K562 (cell line): ENCODE measurements around the gene DPCD. TPM values are rescaled to one million over a fixed set of nuclear protein-coding genes. Genes with fewer than 3 reads are reported as not detected.
A peak's percentile ranks its signal among the peaks of the same experiment; 100 is the strongest.

Experiments
- CBX1 ChIP-seq: sonication (generic); IDR thresholded peaks from 2 replicates; pipeline ENCODE4 v1.6.1; 2016; ENCODE audit warnings: antibody characterized with exemption, low read depth, mild to moderate bottlenecking
- CREB3 ChIP-seq: fragments of 450-650 bp; conservative IDR thresholded peaks from 2 replicates; pipeline ENCODE4 v1.6.1; 2016; ENCODE audit warnings: missing genetic modification characterization, low read depth, mild to moderate bottlenecking, missing compliant biosample characterization, moderate library complexity
- CTCF ChIP-seq, 3 experiments: IDR thresholded peaks in 2 of 3; conservative IDR thresholded peaks in 1 of 3; 2 replicates each; pipeline ENCODE4 v1.5.1; 2011 to 2012; ENCODE audit warnings: low read length in 3 of 3, mild to moderate bottlenecking in 3 of 3, control low read depth in 2 of 3, improper control_type of control experiment in 1 of 3, inconsistent platforms in 1 of 3, low read depth in 1 of 3, mixed read lengths in 1 of 3, moderate library complexity in 1 of 3; ENCODE audit not compliant: insufficient read depth in 2 of 3
- EGR1 ChIP-seq: fragments of 450-650 bp; conservative IDR thresholded peaks from 2 replicates; pipeline ENCODE4 v1.6.1; 2017; ENCODE audit warnings: mild to moderate bottlenecking
- EP400 ChIP-seq: fragments of 450-650 bp; IDR thresholded peaks from 2 replicates; pipeline ENCODE4 v1.6.1; 2017; ENCODE audit warnings: antibody characterized with exemption, mild to moderate bottlenecking, moderate library complexity
- EWSR1 ChIP-seq: fragments of 450-650 bp; IDR thresholded peaks from 2 replicates; pipeline ENCODE4 v1.6.1; 2018; ENCODE audit warnings: borderline replicate concordance, mild to moderate bottlenecking, low read depth, moderate library complexity; ENCODE audit not compliant: partially characterized antibody
- HMBOX1 ChIP-seq: sonication (generic); IDR thresholded peaks from 2 replicates; pipeline ENCODE4 v1.6.1; 2016
- NFE2L1 ChIP-seq: fragments of 450-650 bp; IDR thresholded peaks from 2 replicates; pipeline ENCODE4 v1.6.1; 2016; ENCODE audit warnings: missing genetic modification characterization, low read depth, mild to moderate bottlenecking, missing compliant biosample characterization, moderate library complexity, borderline replicate concordance
- PHF8 ChIP-seq: fragments of 200-600 bp; sonication (generic); IDR thresholded peaks from 2 replicates; pipeline ENCODE4 v1.6.1; 2012; ENCODE audit warnings: mixed run types, mild to moderate bottlenecking, inconsistent platforms, low read length, moderate library complexity, borderline replicate concordance
- RBBP5 ChIP-seq: fragments of 200-600 bp; sonication (generic); IDR thresholded peaks from 2 replicates; pipeline ENCODE4 v1.6.1; 2012; ENCODE audit warnings: borderline replicate concordance, mild to moderate bottlenecking, low read length, control low read depth, inconsistent platforms; ENCODE audit not compliant: insufficient read depth, poor library complexity, severe bottlenecking
- RFX1 ChIP-seq: fragments of 450-650 bp; IDR thresholded peaks from 2 replicates; pipeline ENCODE4 v1.6.1; 2016; ENCODE audit warnings: mild to moderate bottlenecking, moderate library complexity
- TBP ChIP-seq: optimal IDR thresholded peaks from 2 replicates; pipeline ENCODE3; 2011; ENCODE audit warnings: low read depth, low read length, improper control_type of control experiment
- VEZF1 ChIP-seq: fragments of 200-800 bp; sonication (Bioruptor generic); IDR thresholded peaks from 2 replicates; pipeline ENCODE4 v1.6.1; 2017; ENCODE audit warnings: missing genetic modification characterization, missing compliant biosample characterization
- ZBTB2 ChIP-seq: fragments of 450-650 bp; IDR thresholded peaks from 2 replicates; pipeline ENCODE4 v1.6.1; 2016; ENCODE audit warnings: antibody characterized with exemption
- ZNF511 ChIP-seq: sonication (generic); formaldehyde crosslinking; IDR thresholded peaks from 2 replicates; pipeline ENCODE4 v1.8.0; 2022; ENCODE audit warnings: mild to moderate bottlenecking, missing genetic modification reagents
- ZNF512 ChIP-seq: IDR thresholded peaks from 2 replicates; pipeline ENCODE4 v1.6.1; 2016; ENCODE audit warnings: missing genetic modification characterization, missing compliant biosample characterization
- polyA plus RNA-seq, 8 experiments: library from polyadenylated mRNA; depleted of rRNA in 4 of 8; stranded (reverse) in 5 of 8; unstranded in 3 of 8; fragments of >200 nt; fragmentation: Nextera tagmentation in 2 of 8; fragmentation: Illumina TruSeq in 1 of 8; extraction: Ambion mirVana in 2 of 8; extraction: Trizol in 1 of 8; gene quantifications; 2 replicates each; pipeline versions ENCODE4 v1.2.1 to v1.2.3, GENCODE V29; 2011 to 2014; ENCODE audit warnings: inconsistent platforms in 1 of 8, missing spikeins in 1 of 8
- total RNA-seq, 7 experiments: library from RNA; depleted of rRNA in 6 of 7; stranded (reverse); fragments of >200 nt in 6 of 7; fragmentation: Illumina TruSeq in 2 of 7; extraction: Trizol in 2 of 7; gene quantifications; 2 replicates each; pipeline versions ENCODE4 v1.2.1 to v1.2.3, GENCODE V29; 2011 to 2021; ENCODE audit warnings: low replicate concordance in 1 of 7

Gene DPCD
- total and polyA plus RNA-seq, 9 of the 15 experiments (the other 6 are each of a cell fraction or from before 2014, with no cell fraction given): 12.1 to 45.2 (median 20.0) TPM

- TF ChIP-seq VEZF1: peak; percentile 87
- no peak for TF ChIP-seq RFX1
- 0 out of 2 replicates have a peak, but pooled peaks have one; percentile 42 for TF ChIP-seq CBX1
- TF ChIP-seq PHF8: peak; percentile 26; the same call in 1 of the 2 replicates
- TF ChIP-seq HMBOX1: no peak
- TF ChIP-seq EGR1: no peak
- 0 out of 6 replicates have a peak, but pooled peaks of 1 of the 3 experiments have one; percentile 24 for TF ChIP-seq CTCF (IDR thresholded peaks at IDR 0.05 in 2 of 3, conservative IDR thresholded peaks at IDR 0.05 in 1 of 3; ENCODE audit: insufficient read depth in 2 of 3, low read depth in 1 of 3, low read length in 3 of 3)
- TF ChIP-seq EP400: peak; percentile 45; the same call in 1 of the 2 replicates
- no peak for TF ChIP-seq ZBTB2
- TF ChIP-seq EWSR1: no peak
- TF ChIP-seq ZNF512 (tag): no peak
- TF ChIP-seq NFE2L1: no peak
- TF ChIP-seq TBP: no peak
- TF ChIP-seq ZNF511: peak; percentile 35; the same call in 1 of the 2 replicates
- TF ChIP-seq CREB3 (tag): no peak
- TF ChIP-seq RBBP5: peak; percentile 54
These were observed 21.6 kb upstream of the DPCD start (continued) for GRCh38 chr10:101566333-101567164.
